HEK293T (cell line): ENCODE measurements around the gene NFKBIE.

Experiments used
- CTCF ChIA-PET: fragments of 350-600 bp; formaldehyde crosslinking; extraction: SDS; loops from one replicate; lab custom pipeline; 2021; ENCODE audit warnings: antibody characterized with exemption, inconsistent platforms; lab: Yijun Ruan, JAX
- POLR2A ChIA-PET: fragments of 350-600 bp; formaldehyde crosslinking; extraction: SDS; loops from one replicate; lab custom pipeline; 2020; ENCODE audit warnings: antibody characterized with exemption, inconsistent platforms; lab: Yijun Ruan, JAX
- DNase-seq: peaks from one replicate; pipeline ENCODE4 v3.0.0; 2012; ENCODE audit warnings: mixed read lengths; ENCODE audit errors: extremely low spot score
- ARNT ChIP-seq: fragments of 450-650 bp; IDR thresholded peaks from 2 replicates; pipeline ENCODE4 v1.6.1; 2017; ENCODE audit warnings: mild to moderate bottlenecking
- BHLHE40 ChIP-seq: fragments of 450-650 bp; IDR thresholded peaks from 2 replicates; pipeline ENCODE4 v1.6.1; 2016; ENCODE audit warnings: mild to moderate bottlenecking, moderate library complexity, borderline replicate concordance
- CTBP1 ChIP-seq: fragments of 450-650 bp; IDR thresholded peaks from 2 replicates; pipeline ENCODE4 v1.6.1; 2016; ENCODE audit warnings: borderline replicate concordance
- ELF4 ChIP-seq: fragments of 450-650 bp; IDR thresholded peaks from 2 replicates; pipeline ENCODE4 v1.6.1; 2017; ENCODE audit warnings: antibody characterized with exemption
- FOXA1 ChIP-seq: fragments of 450-650 bp; IDR thresholded peaks from 2 replicates; pipeline ENCODE4 v1.6.1; 2016; ENCODE audit warnings: mild to moderate bottlenecking
- FOXM1 ChIP-seq: fragments of 450-650 bp; IDR thresholded peaks from 2 replicates; pipeline ENCODE4 v1.6.1; 2017; ENCODE audit warnings: mild to moderate bottlenecking, borderline replicate concordance
- HDGF ChIP-seq: fragments of 450-650 bp; IDR thresholded peaks from 2 replicates; pipeline ENCODE4 v1.6.1; 2017; ENCODE audit warnings: antibody characterized with exemption, borderline replicate concordance
- L3MBTL2 ChIP-seq: fragments of 450-650 bp; conservative IDR thresholded peaks from 2 replicates; pipeline ENCODE4 v1.6.1; 2016; ENCODE audit warnings: mild to moderate bottlenecking
- LEF1 ChIP-seq: fragments of 450-650 bp; IDR thresholded peaks from 2 replicates; pipeline ENCODE4 v1.6.1; 2017; ENCODE audit warnings: mild to moderate bottlenecking, borderline replicate concordance
- NFRKB ChIP-seq: fragments of 450-650 bp; IDR thresholded peaks from 2 replicates; pipeline ENCODE4 v1.6.1; 2016; ENCODE audit warnings: mild to moderate bottlenecking, moderate library complexity
- PKNOX1 ChIP-seq: fragments of 450-650 bp; IDR thresholded peaks from 2 replicates; pipeline ENCODE4 v1.6.1; 2016
- SP1 ChIP-seq: fragments of 450-650 bp; IDR thresholded peaks from 2 replicates; pipeline ENCODE4 v1.6.1; 2017
- SUZ12 ChIP-seq: fragments of 450-650 bp; IDR thresholded peaks from 2 replicates; pipeline ENCODE4 v1.6.1; 2016; ENCODE audit warnings: mild to moderate bottlenecking
- TARDBP ChIP-seq: fragments of 450-650 bp; IDR thresholded peaks from 2 replicates; pipeline ENCODE4 v1.6.1; 2016
- ZNF384 ChIP-seq: fragments of 450-650 bp; IDR thresholded peaks from 2 replicates; pipeline ENCODE4 v1.6.1; 2016

Gene NFKBIE

GRCh38 chr6:44268095-44268628 is 2.8 kb upstream of the NFKBIE start:
- ChIA-PET CTCF (interaction anchor here (0.5 to 3.4 kb wide), 15 partner anchors 11 to 208 kb away, joined by 3 to 46 read pairs (median 4); partner anchors contain the start of gene SLC35B2), POLR2A (interaction anchor here (0.7 to 3.0 kb wide), 5 partner anchors 12 to 45 kb away, joined by 3 to 18 read pairs (median 10); partner anchors contain the start of genes AARS2 and HSP90AB1)
- DNase-seq: peak; percentile 79
- no peak for TF ChIP-seq TARDBP
- TF ChIP-seq CTBP1: no peak
- TF ChIP-seq ELF4: no peak
- no peak for TF ChIP-seq SUZ12
- no peak for TF ChIP-seq L3MBTL2
- TF ChIP-seq ZNF384: no peak
- no peak for TF ChIP-seq FOXM1
- TF ChIP-seq FOXA1: no peak
- no peak for TF ChIP-seq HDGF
- no peak for TF ChIP-seq LEF1
- no peak for TF ChIP-seq SP1
- TF ChIP-seq NFRKB: no peak

GRCh38 chr6:44267252-44267651 is 1.9 kb upstream of the NFKBIE start:
- DNase-seq: no peak
- TF ChIP-seq ELF4 (no peak), NFRKB (no peak), FOXM1 (no peak), BHLHE40 (no peak), HDGF (no peak), FOXA1 (no peak), SP1 (no peak)
- ChIA-PET CTCF (interaction anchor here (0.7 to 3.4 kb wide), 6 partner anchors 12 to 95 kb away, joined by 4 to 46 read pairs (median 14); partner anchors contain the start of gene SLC35B2), POLR2A (interaction anchor here (2.4 kb wide), 1 partner anchor 45 kb away, joined by 14 read pairs; the partner anchor contains the start of gene AARS2)

- TF ChIP-seq ELF4 (no peak), ARNT (no peak), PKNOX1 (no peak), HDGF (no peak), ZNF384 (no peak), CTBP1 (no peak), TARDBP (no peak), FOXA1 (no peak)
- CTCF ChIA-PET: interaction anchor here (0.6 to 3.4 kb wide), 6 partner anchors 11 to 94 kb away, joined by 3 to 46 read pairs (median 14); partner anchors contain the start of gene SLC35B2
- POLR2A ChIA-PET: interaction anchor here (3.0 kb wide), 1 partner anchor 20 kb away, joined by 22 read pairs; the partner anchor contains the start of gene HSP90AB1
Observed at GRCh38 chr6:44266347-44266746, 996 bp upstream of the NFKBIE start.

GRCh38 chr6:44265722-44266233 is 427 bp upstream of the NFKBIE start:
- no peak for DNase-seq
- CTCF ChIA-PET: interaction anchor here (3.0 to 3.4 kb wide), 2 partner anchors 10 to 72 kb away, joined by 28 to 46 read pairs; partner anchors contain the start of gene SLC35B2
- no peak for TF ChIP-seq FOXM1
- POLR2A ChIA-PET: interaction anchor here (3.0 kb wide), 1 partner anchor 19 kb away, joined by 22 read pairs; the partner anchor contains the start of gene HSP90AB1

More at GRCh38 chr6:44266347-44266746, 996 bp upstream of the NFKBIE start:
- no peak for DNase-seq

GRCh38 chr6:44264154-44265006 is 971 bp downstream of the NFKBIE start:
- TF ChIP-seq ARNT (no peak), PKNOX1 (no peak), NFRKB (no peak), CTBP1 (no peak), ELF4 (no peak), LEF1 (no peak), SP1 (no peak), FOXA1 (no peak), FOXM1 (no peak)
- DNase-seq: no peak
- POLR2A ChIA-PET: interaction anchor here (1.2 to 3.0 kb wide), 3 partner anchors 18 to 123 kb away, joined by 3 to 22 read pairs (median 3); partner anchors contain the start of genes CDC5L and HSP90AB1
- CTCF ChIA-PET: interaction anchor here (1.0 kb wide), 1 partner anchor 13 kb away, joined by 3 read pairs; no protein-coding TSS in a partner anchor

GRCh38 chr6:44263354-44264100 is 1.8 kb downstream of the NFKBIE start:
- ChIA-PET POLR2A (interaction anchor here (1.5 to 3.0 kb wide), 3 partner anchors 16 to 124 kb away, joined by 3 to 22 read pairs (median 20); partner anchors contain the start of genes CDC5L and HSP90AB1), CTCF (interaction anchor here (1.0 kb wide), 1 partner anchor 12 kb away, joined by 3 read pairs; no protein-coding TSS in a partner anchor)
- no peak for DNase-seq

More at GRCh38 chr6:44263354-44264100, 1.8 kb downstream of the NFKBIE start:
- TF ChIP-seq LEF1 (no peak), L3MBTL2 (no peak), SP1 (no peak), ZNF384 (no peak), BHLHE40 (no peak), ELF4 (no peak)
